NCI-H345 treated with DMSO at 0.1 percent for 48 hours (cell line): Measurements from ENCODE around the gene IBA57.
A peak's percentile ranks its signal among the peaks of the same experiment; 100 is the strongest.
"Not testable (repeated sequence)": the region's sequence is repeated elsewhere in the genome, so short reads cannot be mapped to it uniquely, and the experiment has no call there.

Source experiments
- DNase-seq: peaks from one replicate; lab custom pipeline; 2025; ENCODE audit not compliant: unreplicated experiment; lab: John Stamatoyannopoulos, UW

The IBA57 gene

GRCh38 chr1:228184152-228184551 is 18.5 kb downstream of the IBA57 start:
- no peak for DNase-seq

DNA sequence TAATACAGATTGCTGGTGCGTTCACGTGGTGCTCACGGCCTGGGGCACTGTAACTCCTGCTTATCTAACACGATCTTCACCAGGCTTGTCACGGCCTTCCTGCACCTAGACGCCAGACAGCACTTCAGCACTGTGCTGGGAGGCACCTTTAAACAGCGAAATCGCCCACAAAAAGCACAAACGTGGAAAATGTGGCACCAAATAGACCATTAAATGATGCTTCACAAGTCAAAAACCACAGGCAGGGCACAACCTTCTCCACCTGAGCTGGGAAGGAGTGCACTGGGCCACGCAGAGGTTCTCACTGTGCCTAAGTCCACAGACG is 20.0 kb downstream of the IBA57 start:
- DNase-seq: no peak

GRCh38 chr1:228188249-228188648 is 22.6 kb downstream of the IBA57 start:
- DNase-seq: not testable (repeated sequence)

DNA sequence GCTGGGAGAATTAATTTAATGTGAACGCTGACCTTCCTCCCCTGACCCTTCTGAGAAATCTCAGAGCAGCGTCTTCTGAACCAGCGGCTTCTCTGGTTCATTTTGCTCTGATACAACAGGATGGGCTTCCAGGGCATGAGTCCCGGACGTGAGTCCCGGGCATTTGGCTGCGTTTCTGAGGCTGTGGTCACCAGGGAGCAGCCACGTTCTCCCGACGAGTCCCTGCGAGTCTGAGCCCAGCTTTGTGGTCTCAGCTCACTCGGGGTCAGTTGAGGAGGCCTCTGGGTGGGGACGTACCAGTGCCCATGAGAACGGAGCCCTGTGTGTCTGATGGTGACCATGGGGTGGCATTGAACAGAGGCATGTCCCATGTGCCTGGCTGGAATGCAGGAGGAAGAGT is 24.6 kb downstream of the IBA57 start:
- no peak for DNase-seq

DNA sequence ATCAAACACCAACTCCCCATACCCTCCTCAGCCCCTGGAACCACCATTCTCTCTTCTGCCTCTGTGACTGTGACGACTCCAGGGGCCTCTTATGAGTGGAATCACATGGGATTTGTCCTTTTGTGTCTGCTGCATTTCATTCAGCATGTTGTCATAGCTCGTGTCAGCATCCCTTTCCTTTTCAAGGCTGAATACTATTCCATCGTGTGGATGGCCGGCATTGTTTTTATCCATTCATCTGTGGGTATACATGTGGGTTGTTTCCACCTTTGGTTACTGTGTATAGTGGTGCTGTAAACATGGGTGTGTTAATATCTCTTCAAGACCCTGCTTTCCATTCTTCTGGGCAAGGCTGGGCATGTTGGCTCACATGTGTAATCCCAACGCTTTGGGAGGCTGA is 25.2 kb downstream of the IBA57 start:
- no peak for DNase-seq

DNA sequence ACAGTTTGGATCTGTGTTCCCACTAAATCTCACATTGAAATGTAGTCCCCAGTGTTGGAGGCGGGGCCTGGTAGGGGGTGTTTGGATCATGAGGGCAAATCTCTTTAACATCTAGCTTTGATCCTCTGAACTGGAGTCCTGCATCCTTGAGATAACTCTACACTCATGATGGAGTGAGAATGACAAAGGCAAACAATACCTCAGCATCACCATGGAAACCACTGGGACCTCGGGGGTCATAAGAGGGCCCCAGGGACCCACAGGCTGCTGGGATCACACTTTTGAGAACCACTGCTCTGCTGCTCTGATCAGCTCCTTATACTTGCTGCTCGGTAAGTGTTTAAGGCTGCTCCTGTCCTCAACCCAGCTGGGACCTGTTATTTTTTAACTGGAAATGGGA is 28.8 kb downstream of the IBA57 start:
- no peak for DNase-seq

DNA sequence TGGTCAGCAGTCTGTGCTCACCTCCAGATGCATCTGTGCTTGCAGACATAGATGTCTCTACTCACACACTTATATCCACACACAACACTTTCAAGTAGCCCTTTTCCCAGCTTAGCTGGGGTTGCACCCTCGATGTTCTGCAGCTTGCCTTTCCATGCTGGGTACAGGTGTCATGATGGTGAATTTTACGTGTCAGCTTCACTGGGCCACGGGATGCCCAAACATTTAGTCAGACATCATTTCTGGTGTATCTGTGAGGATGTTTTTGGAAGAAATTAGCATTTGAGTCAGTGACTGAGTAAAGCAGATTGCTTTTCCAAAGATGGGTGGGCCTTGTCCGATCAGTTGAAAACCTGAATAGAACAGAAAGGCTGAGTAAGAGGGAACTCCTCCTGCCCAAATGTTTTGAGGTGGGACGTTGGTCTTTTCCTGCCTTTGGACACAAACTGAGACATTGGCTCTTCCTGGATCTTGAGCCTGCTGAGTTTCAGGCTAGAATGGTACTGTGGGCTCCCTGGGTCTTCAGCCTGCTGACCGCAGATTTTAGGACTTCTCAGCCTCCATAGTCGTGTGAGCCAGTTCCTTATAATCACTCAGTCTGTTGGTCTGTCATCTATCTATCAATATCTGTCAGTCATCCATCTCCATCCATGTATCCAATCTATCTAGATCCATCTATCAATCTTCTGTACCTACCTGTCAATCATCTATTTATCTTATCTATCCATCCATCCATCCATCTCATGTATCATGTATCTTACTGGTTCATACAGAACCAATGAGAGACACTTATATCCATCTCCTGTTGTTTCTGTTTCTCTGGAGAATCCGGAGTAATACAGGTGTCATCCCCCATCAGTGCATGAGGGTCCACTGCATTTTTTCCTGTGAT is 29.6 kb downstream of the IBA57 start:
- no peak for DNase-seq

- DNase-seq: no peak
These were observed 32.0 kb downstream of the IBA57 start for GRCh38 chr1:228197555-228198147.

- no peak for DNase-seq
These were observed 33.5 kb downstream of the IBA57 start for GRCh38 chr1:228198977-228199590.

- no peak for DNase-seq
These were observed 39.4 kb downstream of the IBA57 start for GRCh38 chr1:228204958-228205357.

- DNase-seq: peak; percentile 3
These were observed 40.2 kb downstream of the IBA57 start for GRCh38 chr1:228205526-228206436.

DNA sequence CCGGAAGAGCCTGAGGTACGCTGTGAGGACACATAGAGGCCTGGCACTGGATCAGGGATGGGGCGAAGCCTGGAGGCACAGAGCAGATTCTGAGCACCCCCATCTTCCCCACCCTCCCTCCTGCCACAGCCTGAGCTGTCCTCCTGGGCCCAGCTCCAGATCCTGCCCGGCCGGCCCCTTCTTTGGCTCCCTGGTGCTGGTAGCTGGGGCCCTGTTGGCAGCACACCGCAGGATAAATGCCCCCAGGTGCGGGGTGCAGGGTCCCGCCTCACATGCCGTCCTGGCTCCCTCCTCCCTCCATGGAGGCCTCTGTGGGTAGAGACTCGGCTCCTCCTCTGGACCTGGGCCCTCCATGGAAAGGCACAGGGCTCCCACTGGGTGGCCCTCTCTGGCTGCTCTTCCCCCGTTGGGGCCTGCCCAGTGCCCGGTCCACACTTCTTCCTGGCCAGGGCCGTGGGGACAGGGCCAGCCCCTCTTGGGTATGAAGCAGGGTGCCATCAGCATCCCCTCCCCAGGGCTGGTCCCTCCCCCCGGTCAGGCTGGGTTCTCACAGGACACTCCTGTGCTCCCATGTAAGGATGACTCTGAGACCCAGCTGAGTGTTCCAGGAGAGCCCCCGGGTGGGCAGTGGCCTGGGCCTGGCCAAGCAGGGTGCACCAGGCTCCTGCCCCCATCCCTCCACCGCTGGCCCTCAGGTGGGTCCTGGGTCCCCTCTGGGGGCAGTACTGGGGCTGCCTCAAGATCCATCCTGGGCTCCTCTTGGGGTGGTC is 41.2 kb downstream of the IBA57 start:
- no peak for DNase-seq

DNA sequence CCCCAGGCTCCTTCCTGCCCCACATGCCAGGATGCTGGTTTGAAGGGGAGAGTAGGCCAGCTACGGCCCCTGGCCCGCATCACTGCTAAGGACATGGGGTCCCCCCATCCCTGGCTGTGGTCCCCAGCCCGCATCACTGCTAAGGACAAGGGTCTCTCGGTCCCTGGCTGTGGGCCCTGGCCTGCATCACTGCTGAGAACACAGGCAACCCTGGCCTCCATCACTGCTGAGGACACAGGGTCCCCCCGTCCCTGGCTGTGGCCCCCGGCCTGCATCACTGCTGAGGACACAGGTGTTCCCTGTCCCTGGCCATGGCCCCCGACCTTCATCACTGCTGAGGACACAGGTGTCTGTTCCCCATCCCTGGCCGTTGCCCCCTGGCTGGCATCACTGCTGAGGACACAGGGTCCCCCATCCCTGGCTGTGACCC is 41.8 kb downstream of the IBA57 start:
- DNase-seq: no peak

DNA sequence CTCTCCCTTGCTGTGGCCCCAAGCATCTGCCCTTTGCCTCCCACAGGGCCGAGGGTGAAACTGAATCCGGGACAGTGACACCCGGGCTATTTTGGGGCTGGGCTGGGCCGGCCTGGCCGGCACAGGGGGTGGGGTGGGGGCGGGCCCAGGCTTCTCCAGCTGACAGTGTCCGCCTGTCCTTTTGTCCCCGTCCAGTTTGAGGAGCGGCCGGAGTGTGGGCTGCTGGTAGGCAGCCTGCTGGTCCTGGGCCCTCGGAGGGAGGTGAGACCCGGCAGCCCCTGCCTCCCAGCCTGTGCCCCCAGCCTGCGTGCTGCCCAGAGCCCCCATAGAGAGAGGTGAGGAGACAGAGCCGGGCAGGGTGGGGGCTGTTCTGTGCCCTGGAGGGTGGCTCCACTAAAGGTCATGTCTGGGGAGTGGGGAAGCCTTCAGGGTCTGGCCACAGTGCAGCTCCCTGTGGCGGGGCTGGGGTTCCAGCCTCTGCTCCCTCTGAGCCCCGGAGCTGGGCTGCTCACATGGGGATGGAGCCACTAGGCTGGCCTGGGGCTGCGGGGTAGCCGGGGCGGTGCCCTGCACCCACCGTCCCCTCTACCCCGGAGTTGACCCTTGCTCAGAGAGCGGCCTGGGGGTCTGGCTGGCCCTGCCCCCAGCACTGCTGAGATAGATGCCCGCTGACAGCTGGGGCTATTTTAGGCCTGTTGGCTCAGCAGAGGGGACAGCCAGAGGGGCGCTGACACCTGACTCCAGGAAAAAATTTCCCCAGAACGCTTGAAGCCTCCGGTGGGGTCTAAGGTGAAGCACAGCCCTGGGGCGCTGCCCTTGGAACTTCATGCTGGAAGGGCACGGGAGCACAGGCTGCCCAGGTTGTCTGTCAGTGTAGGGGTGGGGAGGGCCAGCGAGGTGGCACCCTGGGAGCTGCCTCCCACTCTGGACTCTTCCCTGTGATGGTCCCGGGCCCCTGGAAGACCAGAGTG is 42.5 kb downstream of the IBA57 start, which contains the start of gene OBSCN:
Gene OBSCN, plus strand, starts transcription at position 194 of the 971 bp plus-strand sequence. CDS start 3,740 bp downstream, outside the sequence.
- no peak for DNase-seq

DNA sequence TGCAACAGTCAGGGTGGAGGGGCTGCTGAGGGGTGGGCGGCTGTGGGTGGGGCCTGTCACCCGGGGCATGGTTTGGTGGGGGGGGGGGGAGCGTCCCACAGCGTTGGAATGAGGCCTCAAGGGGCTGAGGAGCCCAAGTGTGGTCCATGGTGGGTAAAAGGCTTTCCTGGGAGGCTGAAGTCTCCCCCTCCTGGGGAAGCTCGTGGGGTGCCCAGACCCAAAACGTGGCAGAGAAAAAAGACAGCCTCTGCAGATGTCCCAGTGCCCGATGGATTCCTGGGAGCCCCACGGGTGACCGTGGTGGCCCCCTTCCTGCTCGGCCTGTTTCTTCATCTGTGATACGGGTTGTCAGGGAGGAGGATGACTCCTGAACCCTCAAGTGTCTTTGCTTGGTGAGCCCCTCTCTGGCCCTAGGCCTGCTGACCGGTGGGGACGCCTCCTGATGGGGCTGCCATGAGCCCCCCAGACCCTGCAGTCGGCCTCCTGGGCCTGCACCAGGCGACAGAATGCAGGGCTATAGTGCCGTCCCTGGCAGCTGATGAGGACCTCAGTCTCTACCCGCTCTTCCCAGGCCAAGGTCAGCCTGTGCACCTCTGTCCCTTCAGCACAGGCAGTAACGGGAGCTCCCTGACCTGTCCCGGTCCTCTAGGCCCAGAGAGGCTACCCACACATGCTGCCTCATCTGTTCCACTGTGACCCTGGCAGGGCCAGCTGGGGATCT is 43.4 kb downstream of the IBA57 start:
- no peak for DNase-seq

- no peak for DNase-seq
These were observed 44.1 kb downstream of the IBA57 start for GRCh38 chr1:228209657-228210056.

DNA sequence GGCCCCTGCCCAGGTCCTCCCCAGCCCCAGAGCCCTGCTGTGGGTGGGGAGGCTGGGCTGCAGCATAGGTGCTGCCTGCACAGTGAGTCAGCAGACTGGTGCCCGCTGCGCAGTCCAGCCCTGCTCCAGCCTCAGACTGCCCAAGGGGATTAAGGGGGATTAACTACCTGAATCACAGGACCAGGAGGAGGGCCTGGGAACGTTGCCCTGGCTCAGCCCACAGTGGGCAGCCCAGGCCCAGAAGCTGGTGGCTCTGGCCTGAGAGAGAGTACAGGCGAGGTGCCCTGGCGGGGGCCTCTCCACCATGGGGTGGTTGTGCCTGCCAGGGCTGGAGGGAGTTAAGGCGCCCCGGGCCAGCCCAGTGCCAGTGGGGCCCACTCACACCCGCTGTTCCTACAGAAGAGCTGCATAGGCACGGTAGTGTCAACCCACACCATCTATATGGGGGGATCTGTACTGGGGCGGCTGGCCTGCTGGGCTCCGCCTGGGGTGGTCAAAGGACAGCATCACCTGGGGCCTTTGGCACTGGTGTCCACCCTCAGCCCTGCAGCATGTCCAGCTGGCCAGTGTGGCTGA is 44.6 kb downstream of the IBA57 start:
- DNase-seq: no peak
